Nephron (organoid): Measurements from ENCODE around the gene BID.

ENCODE experiments used
- H3K27ac Mint-ChIP-seq, 3 experiments: 2 replicates each; pipeline ENCODE4 v1.8.0; 2020; ENCODE audit warnings: mixed read lengths in 3 of 3, mild to moderate bottlenecking in 2 of 3, moderate library complexity in 1 of 3
- H3K27me3 Mint-ChIP-seq: 2 replicates; pipeline ENCODE4 v1.8.0; 2021; ENCODE audit warnings: low read depth, mild to moderate bottlenecking, moderate library complexity, mixed read lengths
- H3K36me3 Mint-ChIP-seq: 2 replicates; pipeline ENCODE4 v1.8.0; 2020; ENCODE audit warnings: low read depth, mixed read lengths
- H3K4me1 Mint-ChIP-seq: 2 replicates; pipeline ENCODE4 v1.8.0; 2020; ENCODE audit warnings: mixed read lengths
- H3K4me3 Mint-ChIP-seq, 3 experiments: 2 replicates each; pipeline ENCODE4 v1.8.0; 2020; ENCODE audit warnings: mild to moderate bottlenecking in 3 of 3, mixed read lengths in 3 of 3, moderate library complexity in 2 of 3
- H3K9me3 Mint-ChIP-seq: 2 replicates; pipeline ENCODE4 v1.8.0; 2020; ENCODE audit warnings: mixed read lengths
- CTCF ChIP-seq, 3 experiments: fragments of 200-600 bp; sonication (generic); IDR thresholded peaks; one replicate each; pipeline ENCODE4 v1.5.0; 2021; ENCODE audit warnings: antibody characterized with exemption in 3 of 3; ENCODE audit not compliant: unreplicated experiment in 3 of 3

The BID gene

GRCh38 chr22:17802411-17802810 lies 28.1 kb upstream of the BID start:
- Mint-ChIP-seq H3K36me3 (peaks cover 21% of the 10 kb centered on the region), H3K27ac (no peak overlapping the region), H3K4me1 (peaks cover 32% of the 10 kb centered on the region), H3K9me3 (no peaks in the 10 kb centered on the region), H3K27me3 (no peaks in the 10 kb centered on the region), H3K4me3 (no peak overlapping the region)
- no peak for TF ChIP-seq CTCF (IDR thresholded peaks at IDR 0.05; ENCODE audit: unreplicated experiment in 3 of 3)

GRCh38 chr22:17797721-17798559 lies 23.7 kb upstream of the BID start:
- TF ChIP-seq CTCF (IDR thresholded peaks at IDR 0.05; ENCODE audit: unreplicated experiment in 3 of 3): no peak
- Mint-ChIP-seq H3K27ac (no peak overlapping the region), H3K4me1 (peaks cover 20% of the 10 kb centered on the region), H3K27me3 (no peaks in the 10 kb centered on the region), H3K4me3 (no peak overlapping the region), H3K36me3 (no peaks in the 10 kb centered on the region), H3K9me3 (no peaks in the 10 kb centered on the region)

- no peaks in the 10 kb centered on the region for H3K27me3 Mint-ChIP-seq
- H3K9me3 Mint-ChIP-seq: no peaks in the 10 kb centered on the region
Observed at GRCh38 chr22:17796695-17797094, 22.4 kb upstream of the BID start.

GRCh38 chr22:17795661-17796548 lies 21.6 kb upstream of the BID start:
- Mint-ChIP-seq H3K27ac (peak overlapping the region in 1 of 3 experiments; percentile 48), H3K4me1 (peaks cover 13% of the 10 kb centered on the region), H3K36me3 (peaks cover 5% of the 10 kb centered on the region), H3K27me3 (no peaks in the 10 kb centered on the region), H3K9me3 (no peaks in the 10 kb centered on the region), H3K4me3 (no peak overlapping the region)
- no peak for TF ChIP-seq CTCF (IDR thresholded peaks at IDR 0.05; ENCODE audit: unreplicated experiment in 3 of 3)

More at GRCh38 chr22:17796695-17797094, 22.4 kb upstream of the BID start:
- Mint-ChIP-seq H3K27ac (no peak overlapping the region), H3K4me1 (peaks cover 13% of the 10 kb centered on the region), H3K4me3 (no peak overlapping the region), H3K36me3 (peaks cover under 1% of the 10 kb centered on the region)
- TF ChIP-seq CTCF (IDR thresholded peaks at IDR 0.05; ENCODE audit: unreplicated experiment in 3 of 3): no peak

- no peak for TF ChIP-seq CTCF (IDR thresholded peaks at IDR 0.05; ENCODE audit: unreplicated experiment in 3 of 3)
- Mint-ChIP-seq H3K9me3 (no peaks in the 10 kb centered on the region), H3K4me3 (no peak overlapping the region), H3K27ac (peak overlapping the region in 1 of 3 experiments; percentile 48), H3K27me3 (no peaks in the 10 kb centered on the region), H3K4me1 (peaks cover 10% of the 10 kb centered on the region), H3K36me3 (peaks cover 5% of the 10 kb centered on the region)
Observed at GRCh38 chr22:17794726-17795542, 20.7 kb upstream of the BID start.
